Pancreas (tissue), 10 donors: ENCODE results near the gene EIF1. TPM values are rescaled to one million over a fixed set of nuclear protein-coding genes. Genes with fewer than 3 reads are reported as not detected.

Experiments used
- ATAC-seq, 4 donors: fragments of 200-7000 bp; cut with Tn5 transposase; one replicate each; pipeline versions ENCODE4 v1.8.0 to v1.9.1; 2020; ENCODE audit warnings: mild to moderate bottlenecking in 4 of 4, moderate library complexity in 4 of 4
- DNase-seq, 6 donors: peaks; one replicate each; pipeline ENCODE4 v3.0.0-alpha.2; 2020
- FAIRE-seq: peaks from 2 replicates; lab custom pipeline; 2012; peaks lifted over from hg19 to GRCh38; lab: Jason Lieb, UNC
- H3K27ac ChIP-seq, 4 donors: fragments of 200-600 bp; sonication (generic); 1 replicate in 3 of 4; 2 replicates in 1 of 4; pipeline versions ENCODE4 v1.5.0 to v1.8.0; 2020
- H3K27me3 ChIP-seq, 4 donors: fragments of 200-600 bp; one replicate each; pipeline ENCODE4 v1.8.0; 2021
- H3K36me3 ChIP-seq, 3 donors: fragments of 200-600 bp; sonication (generic) in 1 of 3; one replicate each; pipeline versions ENCODE4 v1.5.0 to v1.8.0; 2020 to 2021
- H3K4me1 ChIP-seq, 3 donors: fragments of 200-600 bp; one replicate each; pipeline ENCODE4 v1.8.0; 2021
- H3K4me3 ChIP-seq, 4 donors: fragments of 200-600 bp; sonication (generic) in 2 of 4; one replicate each; pipeline versions ENCODE4 v1.5.0 to v1.8.0; 2020 to 2021
- H3K9me3 ChIP-seq, 4 donors: fragments of 200-600 bp; one replicate each; pipeline ENCODE4 v1.8.0; 2021
- WGBS, 2 donors: extraction: QIAGEN DNeasy Blood & Tissue Kit; methylation state at CpG; one replicate each; pipeline ENCODE4 v1.1.7; 2013; 5-methylcytosine and 5-hydroxymethylcytosine counted together
- intact Hi-C, 3 donors: fragments of 100-400 bp; cut with DNase I; formaldehyde crosslinking; loops; one replicate each; pipeline versions ENCODE4 v1.11.1 to v1.14.2; 2022
- polyA plus RNA-seq, 2 donors: library from polyadenylated mRNA; stranded (reverse); fragments of 200-250 nt; gene quantifications; one replicate each; pipeline ENCODE4 v1.2.3, GENCODE V29; 2013
- total RNA-seq, 6 donors: library from RNA; stranded (reverse); fragmentation: NEBNext Ultra II Directional in 4 of 6; extraction: Animal tissue kit (Norgen Biotek cat#: 25700) in 4 of 6; gene quantifications; one replicate each; pipeline versions ENCODE4 v1.2.1 to v1.2.4, GENCODE V29; 2021 to 2023
- TF ChIP-seq, protein P1 (sequence below), 4 donors: fragments of 200-600 bp; sonication (generic) in 3 of 4; IDR thresholded peaks; one replicate each; pipeline versions ENCODE4 v1.5.0 to v1.8.0; 2021; ENCODE audit warnings: antibody characterized with exemption in 4 of 4
- donor health status: healthy with polysubstance abuse.
- donor health status: DM: no; HTN: no; CAD: no; lungs with moderate emphysema.
- donor health status: DM: no; HTN: no; CAD: no.
- donor health status: control.
- donor health status: control.
- donor health status: Bipolar disorder and iron deficiency.
- donor health status: DM: yes; HTN: yes; CAD: no.
- donor health status: DM: no; HTN: no; CAD: no.
- donor health status: DM: no; HTN: no; CAD: no.
- donor health status: DM: yes; HTN: yes; CAD: no.

EIF1 gene
- total and polyA plus RNA-seq, 8 donors = 316 to 934 (median 554) TPM

DNA sequence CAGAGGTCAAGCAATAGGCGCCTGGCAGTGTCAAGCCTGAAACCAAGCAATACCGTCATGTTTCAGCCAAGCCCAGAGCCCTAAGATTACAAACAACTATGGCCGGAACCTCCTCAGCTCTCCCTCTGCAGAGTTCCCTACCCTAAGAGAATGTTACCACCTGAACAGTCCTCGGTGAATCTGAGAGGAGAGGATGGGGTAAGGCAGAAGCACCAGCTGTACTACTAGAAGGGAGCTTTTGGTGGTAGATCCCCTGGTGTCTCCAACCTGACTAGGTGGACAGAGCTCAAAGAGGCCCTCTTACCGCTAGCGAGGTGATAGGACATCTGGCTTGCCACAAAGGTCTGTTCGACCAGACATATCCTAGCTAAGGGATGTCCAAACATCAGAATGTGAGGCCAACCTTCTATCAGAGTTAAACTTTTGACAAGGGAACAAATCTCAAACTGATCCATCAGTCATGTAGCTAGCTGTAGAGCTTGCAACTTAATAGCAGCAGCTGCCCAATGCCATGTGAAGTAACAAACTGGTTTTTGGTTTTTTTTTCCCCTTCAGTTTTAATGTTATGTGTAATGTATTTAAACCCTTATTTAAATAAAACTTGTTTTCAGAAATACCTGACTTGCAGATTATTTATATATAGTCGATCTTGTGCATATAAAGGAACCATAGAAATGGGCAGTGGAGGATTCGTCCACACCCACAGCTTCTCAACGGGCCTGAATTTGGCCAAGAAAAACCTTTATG is 2.5 kb downstream of the EIF1 start:
- ATAC-seq = no peak
- intact Hi-C loops = no loop called here
- Histone ChIP-seq H3K27ac (no peak overlapping the region), H3K9me3 (no peaks in the 10 kb centered on the region), H3K4me1 (peaks cover 30 to 34% (median 31%) of the 10 kb centered on the region in 3 donors), H3K27me3 (no peaks in the 10 kb centered on the region), H3K4me3 (peak overlapping the region in 2 of 4 donors; percentile 59 to 85), H3K36me3 (peaks cover 19 to 43% (median 40%) of the 10 kb centered on the region in 3 donors)
- WGBS, 2 donors = 58 to 64% methylated on average over 10 of the region's 10 CpGs
- no peak for FAIRE-seq
- TF ChIP-seq, protein P1, sequence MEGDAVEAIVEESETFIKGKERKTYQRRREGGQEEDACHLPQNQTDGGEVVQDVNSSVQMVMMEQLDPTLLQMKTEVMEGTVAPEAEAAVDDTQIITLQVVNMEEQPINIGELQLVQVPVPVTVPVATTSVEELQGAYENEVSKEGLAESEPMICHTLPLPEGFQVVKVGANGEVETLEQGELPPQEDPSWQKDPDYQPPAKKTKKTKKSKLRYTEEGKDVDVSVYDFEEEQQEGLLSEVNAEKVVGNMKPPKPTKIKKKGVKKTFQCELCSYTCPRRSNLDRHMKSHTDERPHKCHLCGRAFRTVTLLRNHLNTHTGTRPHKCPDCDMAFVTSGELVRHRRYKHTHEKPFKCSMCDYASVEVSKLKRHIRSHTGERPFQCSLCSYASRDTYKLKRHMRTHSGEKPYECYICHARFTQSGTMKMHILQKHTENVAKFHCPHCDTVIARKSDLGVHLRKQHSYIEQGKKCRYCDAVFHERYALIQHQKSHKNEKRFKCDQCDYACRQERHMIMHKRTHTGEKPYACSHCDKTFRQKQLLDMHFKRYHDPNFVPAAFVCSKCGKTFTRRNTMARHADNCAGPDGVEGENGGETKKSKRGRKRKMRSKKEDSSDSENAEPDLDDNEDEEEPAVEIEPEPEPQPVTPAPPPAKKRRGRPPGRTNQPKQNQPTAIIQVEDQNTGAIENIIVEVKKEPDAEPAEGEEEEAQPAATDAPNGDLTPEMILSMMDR (IDR thresholded peaks at IDR 0.05) = no peak
- peak in 1 of 6 donors; percentile 44 for DNase-seq

GRCh38 chr17:41692722-41693521 is 4.2 kb downstream of the EIF1 start:
- peaks cover 19 to 43% (median 40%) of the 10 kb centered on the region in 3 donors for H3K36me3 ChIP-seq

DNA sequence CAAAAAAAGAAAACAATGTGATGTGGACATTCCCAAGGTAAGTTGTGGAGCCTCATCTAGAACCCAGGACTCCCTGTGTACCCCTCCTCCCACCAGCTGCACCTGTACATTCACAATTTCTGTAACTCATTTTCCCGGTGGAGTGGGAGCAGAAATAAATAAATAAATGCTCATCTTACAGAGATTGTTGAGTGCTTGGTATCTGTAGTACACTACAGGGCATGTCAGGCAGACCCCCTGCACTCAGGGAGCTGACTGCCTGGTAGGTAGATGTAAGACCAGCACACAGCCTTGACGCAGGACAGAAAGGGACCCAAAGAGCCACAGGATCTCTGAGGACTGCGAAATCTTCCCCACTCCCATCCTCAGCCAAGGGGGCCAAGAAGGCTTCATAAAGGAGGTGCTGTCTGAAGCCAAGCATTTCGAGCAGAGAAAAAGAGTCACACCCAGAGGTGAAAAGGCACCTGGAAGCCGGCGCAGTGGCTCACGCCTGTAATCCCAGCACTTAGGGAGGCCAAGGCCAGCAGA is 6.5 kb downstream of the EIF1 start:
- TF ChIP-seq, protein P1 (IDR thresholded peaks at IDR 0.05) = no peak
- Histone ChIP-seq H3K27ac (peak overlapping the region in 1 of 4 donors; percentile 8), H3K36me3 (peaks cover 15 to 34% (median 32%) of the 10 kb centered on the region in 3 donors), H3K9me3 (no peaks in the 10 kb centered on the region), H3K4me1 (peaks cover 23 to 27% (median 27%) of the 10 kb centered on the region in 3 donors), H3K27me3 (no peaks in the 10 kb centered on the region), H3K4me3 (no peak overlapping the region)
- DNase-seq (no peak), FAIRE-seq (no peak), ATAC-seq (no peak)
- intact Hi-C loops = no loop called here
- WGBS, 2 donors = 67 to 71% methylated on average over 7 of the region's 7 CpGs

More at GRCh38 chr17:41692722-41693521, 4.2 kb downstream of the EIF1 start:
- Histone ChIP-seq H3K27ac (no peak overlapping the region), H3K27me3 (no peaks in the 10 kb centered on the region), H3K9me3 (no peaks in the 10 kb centered on the region), H3K4me1 (peaks cover 29 to 31% (median 31%) of the 10 kb centered on the region in 3 donors), H3K4me3 (no peak overlapping the region)
- DNase-seq (peak in 1 of 6 donors; percentile 53), FAIRE-seq (no peak), ATAC-seq (no peak)
- TF ChIP-seq, protein P1 (IDR thresholded peaks at IDR 0.05) = no peak
- intact Hi-C loops = no loop called here
- 81 to 87% methylated on average over 11 of the region's 11 CpGs for WGBS, 2 donors

- TF ChIP-seq, protein P1 (IDR thresholded peaks at IDR 0.05) = peak; percentile 76 to 88 (median 80)
- peak in 5 of 6 donors; percentile 54 to 71 (median 67) for DNase-seq
- no peak overlapping the region for H3K27ac ChIP-seq
- 37 to 43% methylated on average over 11 of the region's 11 CpGs for WGBS, 2 donors
- peaks cover 14 to 17% (median 17%) of the 10 kb centered on the region in 3 donors for H3K4me1 ChIP-seq
- intact Hi-C loops = no loop called here
- no peak for FAIRE-seq
- peaks cover 6 to 24% (median 22%) of the 10 kb centered on the region in 3 donors for H3K36me3 ChIP-seq
- H3K4me3 ChIP-seq = no peak overlapping the region
- H3K27me3 ChIP-seq = no peaks in the 10 kb centered on the region
- ATAC-seq = peak; percentile 37 to 71 (median 62)
- H3K9me3 ChIP-seq = no peaks in the 10 kb centered on the region
Measured at GRCh38 chr17:41695954-41696757, 7.5 kb downstream of the EIF1 start.
